Large intestine (tissue), 12 donors: ENCODE results near the gene VWDE. TPM values are rescaled to one million over a fixed set of nuclear protein-coding genes. Genes with fewer than 3 reads are reported as not detected.
"Not testable (repeated sequence)": the region's sequence is repeated elsewhere in the genome, so short reads cannot be mapped to it uniquely, and the experiment has no call there.

Source experiments
- DNase-seq, 2 donors: peaks; one replicate each; pipeline versions ENCODE4 v3.0.0 to v3.0.0-alpha.2; 2013
- H3K27ac ChIP-seq: one replicate; pipeline ENCODE4 v1.5.1; 2013; ENCODE audit warnings: low read length
- H3K27me3 ChIP-seq: 2 replicates; pipeline ENCODE4 v1.6.1; 2013; ENCODE audit warnings: low read length; ENCODE audit not compliant: control insufficient read depth, insufficient read depth
- H3K36me3 ChIP-seq: 2 replicates; pipeline ENCODE4 v1.6.1; 2013; ENCODE audit warnings: low read length; ENCODE audit not compliant: control insufficient read depth, insufficient read depth
- H3K4me1 ChIP-seq: one replicate; pipeline ENCODE4 v1.6.1; 2013; ENCODE audit warnings: low read length; ENCODE audit not compliant: control insufficient read depth, insufficient read depth
- H3K4me3 ChIP-seq: one replicate; pipeline ENCODE4 v1.5.1; 2013; ENCODE audit warnings: low read length
- H3K9me3 ChIP-seq: one replicate; pipeline ENCODE4 v1.6.1; 2013; ENCODE audit warnings: mild to moderate bottlenecking, low read depth, low read length, moderate library complexity; ENCODE audit not compliant: control insufficient read depth
- WGBS: methylation state at CpG from one replicate; pipeline ENCODE4 v1.1.5; 2013; ENCODE audit warnings: low lambda C conversion rate; ENCODE audit not compliant: insufficient coverage; 5-methylcytosine and 5-hydroxymethylcytosine counted together
- long read RNA-seq, 11 donors: transcript quantifications; one replicate each; lab custom pipeline, GENCODE V29; 2026
- polyA plus RNA-seq: library from polyadenylated mRNA; unstranded; fragments of 120-200 nt; gene quantifications from one replicate; pipeline ENCODE4 v1.2.1, GENCODE V29; 2013

VWDE gene
- polyA plus RNA-seq = 0.66 TPM
- long read RNA-seq, donor 1 = 0 reads
- long read RNA-seq, donor 2 = 0 reads
- long read RNA-seq, donor 3 = 0 reads
- long read RNA-seq, donor 4 = 0 reads
- long read RNA-seq, donor 5 = 0 reads
- long read RNA-seq, donor 6 = 0 reads
- long read RNA-seq, donor 7 = 0 reads
- long read RNA-seq, donor 8, partial matches to known transcripts = 0 of 1 reads
- long read RNA-seq, donor 8, other reads (novel, unspliced or antisense) = 0 of 1 reads
- long read RNA-seq, donor 9 = 0 reads
- long read RNA-seq, donor 10 = 0 reads
- long read RNA-seq, donor 11 = 0 reads

DNA sequence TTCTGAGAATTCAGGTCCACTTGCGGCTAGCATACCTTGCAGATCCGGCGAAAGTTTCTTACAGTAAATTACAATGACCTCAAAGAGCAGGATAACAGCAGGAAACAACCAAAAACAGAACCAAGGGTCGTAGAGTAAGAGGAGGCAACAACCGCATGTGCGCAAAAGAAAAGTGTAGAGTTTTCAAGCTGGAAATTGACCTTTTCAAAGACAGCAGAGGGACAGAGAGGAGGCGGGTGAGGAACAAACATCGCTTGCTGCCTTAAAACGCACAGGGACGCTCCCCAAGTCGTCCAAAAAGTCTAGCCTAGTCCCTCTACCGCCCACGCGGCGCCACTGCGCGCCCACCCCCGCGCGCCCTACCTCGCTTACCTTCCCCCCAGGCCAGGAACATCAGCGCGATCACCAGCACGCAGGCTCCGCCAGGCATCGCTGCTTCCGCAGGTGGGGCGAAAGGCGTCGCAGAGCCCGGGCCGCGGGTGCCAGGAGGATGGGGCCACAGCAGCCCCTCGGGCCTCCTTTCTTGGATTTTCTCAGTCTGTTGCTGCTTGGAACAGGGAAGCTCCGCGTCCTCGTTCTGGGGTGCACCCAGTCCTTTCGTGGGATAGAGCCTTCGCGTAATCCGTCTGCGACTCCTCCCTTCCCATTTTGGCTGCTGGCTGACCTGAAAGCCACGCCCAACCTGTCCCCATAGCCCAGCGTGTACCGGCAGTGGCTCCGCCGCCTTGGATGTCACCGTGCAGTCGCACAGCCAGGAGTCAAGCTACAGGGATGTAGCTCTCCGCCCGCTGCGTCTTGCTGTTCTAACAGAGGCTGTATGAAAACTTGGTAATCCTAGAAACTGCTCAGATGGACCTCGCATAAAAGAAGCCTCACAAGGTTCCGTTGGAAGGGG lies at the start of gene VWDE:
TSS of gene VWDE (minus strand) at position 579 of the 895 bp plus-strand sequence. CDS start at position 430, 149 bp downstream.
- DNase-seq = peak; percentile 3 to 29
- Histone ChIP-seq H3K27me3 (peaks cover 20% of the 10 kb centered on the region), H3K4me3 (peak within 1 kb of the TSS; percentile 38), H3K27ac (no peak within 1 kb of the TSS), H3K9me3 (peaks cover 3% of the 10 kb centered on the region), H3K36me3 (no peaks in the 10 kb centered on the region), H3K4me1 (no peaks in the 10 kb centered on the region)
- no CpG with 5 or more reads among the region's 54 CpGs for whole genome bisulfite sequencing

DNA sequence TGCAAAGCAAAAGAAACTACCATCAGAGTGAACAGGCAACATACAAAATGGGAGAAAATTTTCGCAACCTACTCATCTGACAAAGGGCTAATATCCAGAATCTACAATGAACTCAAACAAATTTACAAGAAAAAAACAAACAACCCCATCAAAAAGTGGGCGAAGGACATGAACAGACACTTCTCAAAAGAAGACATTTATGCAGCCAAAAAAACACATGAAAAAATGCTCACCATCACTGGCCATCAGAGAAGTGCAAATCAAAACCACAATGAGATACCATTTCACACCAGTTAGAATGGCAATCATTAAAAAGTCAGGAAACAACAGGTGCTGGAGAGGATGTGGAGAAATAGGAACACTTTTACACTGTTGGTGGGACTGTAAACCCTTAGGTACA lies 49.5 kb upstream of the VWDE start:
- not testable (repeated sequence) for DNase-seq, H3K9me3 ChIP-seq, H3K4me1 ChIP-seq, H3K4me3 ChIP-seq, H3K27ac ChIP-seq, H3K36me3 ChIP-seq, H3K27me3 ChIP-seq
- no CpG with 5 or more reads among the region's 2 CpGs for WGBS

DNA sequence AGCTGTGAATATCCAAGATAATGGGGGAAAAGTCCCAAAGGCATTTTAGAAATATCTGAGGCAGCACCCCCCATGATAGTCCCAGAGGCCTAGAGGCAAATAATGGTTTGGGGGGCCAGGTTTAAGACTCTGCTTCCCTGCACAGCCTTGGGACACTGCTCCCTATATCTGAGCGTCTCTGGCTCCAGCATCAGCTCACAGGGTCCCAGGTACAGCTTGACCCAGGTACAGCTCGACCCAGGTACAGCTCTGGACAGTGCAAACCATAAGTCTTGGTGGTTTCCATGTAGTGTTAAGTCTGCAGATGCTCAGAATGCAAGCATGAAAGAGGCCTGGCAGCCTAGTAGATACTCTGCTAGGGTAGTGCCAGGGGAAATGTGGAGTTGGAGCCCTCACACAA lies 47.0 kb upstream of the VWDE start:
- Histone ChIP-seq H3K36me3 (no peaks in the 10 kb centered on the region), H3K9me3 (no peaks in the 10 kb centered on the region), H3K4me3 (no peak overlapping the region), H3K4me1 (no peaks in the 10 kb centered on the region), H3K27me3 (no peaks in the 10 kb centered on the region), H3K27ac (no peak overlapping the region)
- no peak for DNase-seq
- no CpG with 5 or more reads among the region's 2 CpGs for WGBS

DNA sequence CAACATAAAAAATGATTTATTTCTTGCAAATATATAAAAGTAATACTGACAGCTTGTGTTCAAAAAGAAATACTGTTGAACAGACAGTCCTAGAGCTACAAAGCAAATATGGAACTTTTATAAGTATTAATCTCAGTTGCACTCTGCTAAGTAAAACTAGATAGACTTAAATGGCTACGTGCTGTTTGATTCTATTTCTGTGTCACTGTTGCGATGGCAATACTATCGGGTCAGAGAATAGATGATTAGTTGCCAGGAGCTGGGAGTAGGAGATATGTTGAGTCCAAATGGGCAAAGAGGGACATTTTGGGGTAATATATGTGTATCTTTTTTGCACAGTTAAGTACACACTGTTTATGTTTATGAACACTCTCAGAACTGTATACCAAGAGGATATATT lies 41.1 kb upstream of the VWDE start:
- no peaks in the 10 kb centered on the region for H3K36me3 ChIP-seq
- H3K4me1 ChIP-seq = no peaks in the 10 kb centered on the region
- H3K27ac ChIP-seq = no peak overlapping the region
- WGBS = no CpG with 5 or more reads among the region's 3 CpGs
- no peak overlapping the region for H3K4me3 ChIP-seq
- no peak for DNase-seq
- no peaks in the 10 kb centered on the region for H3K27me3 ChIP-seq
- H3K9me3 ChIP-seq = no peaks in the 10 kb centered on the region

DNA sequence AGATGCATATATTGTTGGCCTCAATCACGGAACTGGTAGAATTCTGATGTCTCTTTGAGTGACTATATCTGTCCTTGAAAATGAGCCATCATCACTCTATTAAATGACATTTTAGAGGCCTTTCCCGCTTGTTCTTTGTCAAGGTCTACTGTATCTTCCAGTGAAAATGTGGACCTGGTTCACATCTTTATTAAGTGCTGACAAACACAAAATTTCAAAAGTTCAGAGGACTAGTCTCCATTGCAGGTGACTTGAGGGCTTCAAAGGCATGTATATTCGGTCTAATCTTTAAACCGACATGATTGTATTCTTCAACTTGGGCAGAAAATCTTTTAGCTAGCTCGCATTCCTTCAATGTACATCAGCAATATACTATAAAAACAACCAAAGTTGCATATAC lies 36.6 kb upstream of the VWDE start:
- WGBS = 86% methylated on average over 1 of the region's 5 CpGs

DNA sequence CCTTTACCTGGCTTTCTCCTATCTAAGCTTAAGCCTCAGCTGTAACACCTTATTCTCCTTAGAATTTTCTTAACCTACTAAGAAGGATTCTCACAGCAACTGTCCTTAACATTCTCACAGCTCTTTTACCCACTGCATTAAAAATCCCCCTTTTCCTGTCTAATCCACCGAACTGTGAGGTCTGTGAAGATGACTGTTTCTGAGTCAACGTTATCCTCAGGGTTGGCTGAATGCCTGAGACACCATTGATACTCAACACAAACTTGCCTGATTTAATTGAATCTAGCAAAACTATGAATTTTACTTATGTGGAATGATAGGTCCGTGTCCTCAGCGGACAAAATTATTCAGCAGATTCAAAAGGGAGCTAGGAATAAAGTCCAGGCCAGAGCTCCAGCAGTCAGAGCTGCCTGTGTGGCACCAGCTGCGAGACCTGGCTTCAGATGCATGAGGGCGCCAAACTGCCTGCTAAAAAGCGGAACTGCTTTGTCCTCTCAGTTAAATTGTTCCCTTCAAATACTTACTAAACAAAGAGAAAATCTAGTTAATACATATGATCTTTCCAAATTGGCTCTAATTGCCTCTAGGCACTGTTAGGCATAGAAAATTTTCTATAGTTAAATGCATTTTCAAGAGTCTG lies 33.4 kb upstream of the VWDE start:
- no peaks in the 10 kb centered on the region for H3K4me1 ChIP-seq
- no peaks in the 10 kb centered on the region for H3K27me3 ChIP-seq
- no peaks in the 10 kb centered on the region for H3K9me3 ChIP-seq
- H3K36me3 ChIP-seq = no peaks in the 10 kb centered on the region
- H3K4me3 ChIP-seq = no peak overlapping the region
- DNase-seq = no peak
- H3K27ac ChIP-seq = no peak overlapping the region
- no CpG with 5 or more reads among the region's 7 CpGs for WGBS

More for the DNA sequence above, 36.6 kb upstream of the VWDE start:
- H3K9me3 ChIP-seq = no peaks in the 10 kb centered on the region
- H3K27ac ChIP-seq = no peak overlapping the region
- H3K4me1 ChIP-seq = no peaks in the 10 kb centered on the region
- H3K27me3 ChIP-seq = no peaks in the 10 kb centered on the region
- no peaks in the 10 kb centered on the region for H3K36me3 ChIP-seq
- H3K4me3 ChIP-seq = no peak overlapping the region
- DNase-seq = no peak

DNA sequence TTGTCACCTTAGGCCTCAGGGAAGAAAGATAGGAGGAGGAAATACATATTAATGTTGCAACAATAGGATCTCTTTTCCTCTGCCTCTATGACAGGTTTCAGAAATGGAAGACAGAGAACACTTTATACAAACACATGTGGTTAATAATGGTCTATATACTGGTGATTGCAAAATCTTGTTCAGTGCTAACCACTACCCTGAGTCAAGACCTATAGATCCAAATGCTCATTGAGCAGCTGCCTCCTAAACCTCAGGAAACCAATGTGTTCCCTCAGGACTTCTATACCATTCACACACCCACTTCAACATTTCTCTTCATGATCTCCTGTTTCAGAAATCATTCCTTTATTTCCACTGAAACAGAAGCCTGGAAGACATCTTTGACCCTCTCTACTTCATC lies 32.5 kb upstream of the VWDE start:
- H3K9me3 ChIP-seq = no peaks in the 10 kb centered on the region
- H3K4me3 ChIP-seq = no peak overlapping the region
- H3K4me1 ChIP-seq = no peaks in the 10 kb centered on the region
- no peak overlapping the region for H3K27ac ChIP-seq
- H3K36me3 ChIP-seq = no peaks in the 10 kb centered on the region
- H3K27me3 ChIP-seq = no peaks in the 10 kb centered on the region
- DNase-seq = no peak

DNA sequence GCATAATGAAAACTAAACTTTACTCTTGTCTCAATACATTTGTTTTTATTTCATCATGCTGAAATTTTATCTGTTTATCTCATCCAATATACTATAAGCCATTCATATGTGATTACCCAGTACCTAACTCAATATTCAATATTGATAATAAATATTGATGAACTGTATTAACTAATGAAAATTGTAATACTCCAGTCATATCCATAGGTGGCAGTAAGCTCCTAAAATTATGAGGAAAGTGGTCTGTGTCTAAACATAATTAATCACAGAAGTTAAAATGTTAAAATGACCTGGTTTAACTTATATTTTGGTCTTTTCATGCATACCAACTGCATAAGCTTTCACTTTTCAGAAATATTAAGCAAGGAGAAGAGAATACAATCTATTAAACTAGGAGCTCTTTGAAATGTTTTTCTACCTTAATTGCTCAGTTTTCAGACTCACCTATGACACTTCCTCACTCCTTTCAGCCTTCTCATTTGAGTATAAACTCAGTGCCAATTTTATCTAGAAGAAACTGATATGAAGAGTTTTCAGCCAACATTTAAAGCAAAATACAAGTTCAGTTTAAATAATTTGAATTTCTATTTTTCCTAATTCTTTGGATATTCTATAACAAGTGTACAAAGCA lies 30.5 kb upstream of the VWDE start:
- Histone ChIP-seq H3K4me1 (no peaks in the 10 kb centered on the region), H3K27me3 (no peaks in the 10 kb centered on the region), H3K4me3 (no peak overlapping the region), H3K36me3 (no peaks in the 10 kb centered on the region), H3K27ac (no peak overlapping the region), H3K9me3 (no peaks in the 10 kb centered on the region)
- DNase-seq = no peak

DNA sequence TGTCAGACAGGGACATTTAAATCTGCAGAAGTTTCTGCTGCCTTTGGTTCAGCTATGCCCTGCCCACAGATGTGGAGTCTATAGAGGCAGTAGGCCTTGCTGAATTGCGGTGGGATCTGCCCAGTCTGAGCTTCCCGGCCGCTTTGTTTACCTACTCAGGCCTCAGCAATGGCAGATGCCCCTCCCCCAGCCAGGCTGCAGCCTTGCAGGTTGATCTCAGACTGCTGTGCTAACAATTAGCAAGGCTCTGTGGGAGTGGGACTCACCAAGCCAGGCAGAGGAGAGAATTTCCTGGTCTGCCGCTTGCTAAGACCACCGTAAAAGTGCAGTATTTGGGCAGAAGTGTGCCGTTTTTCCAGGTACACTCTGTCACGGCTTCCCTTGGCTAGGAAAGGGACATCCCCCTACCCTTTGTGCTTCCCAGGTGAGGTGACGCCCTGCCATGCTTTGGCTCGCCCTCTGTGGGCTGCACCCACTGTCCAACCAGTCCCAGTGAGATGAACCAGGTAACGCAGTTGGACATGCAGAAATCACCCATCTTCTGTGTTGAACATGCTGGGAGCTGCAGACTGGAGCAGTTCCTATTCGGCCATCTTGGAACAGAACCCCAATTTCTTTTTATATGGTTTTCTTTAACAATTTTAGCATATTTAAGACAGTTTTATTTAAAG lies 28.4 kb upstream of the VWDE start:
- Histone ChIP-seq H3K27me3 (no peaks in the 10 kb centered on the region), H3K4me3 (no peak overlapping the region), H3K4me1 (no peaks in the 10 kb centered on the region), H3K36me3 (no peaks in the 10 kb centered on the region), H3K9me3 (peaks cover 4% of the 10 kb centered on the region), H3K27ac (no peak overlapping the region)
- DNase-seq = no peak
- WGBS = 100% methylated on average over 1 of the region's 11 CpGs

DNA sequence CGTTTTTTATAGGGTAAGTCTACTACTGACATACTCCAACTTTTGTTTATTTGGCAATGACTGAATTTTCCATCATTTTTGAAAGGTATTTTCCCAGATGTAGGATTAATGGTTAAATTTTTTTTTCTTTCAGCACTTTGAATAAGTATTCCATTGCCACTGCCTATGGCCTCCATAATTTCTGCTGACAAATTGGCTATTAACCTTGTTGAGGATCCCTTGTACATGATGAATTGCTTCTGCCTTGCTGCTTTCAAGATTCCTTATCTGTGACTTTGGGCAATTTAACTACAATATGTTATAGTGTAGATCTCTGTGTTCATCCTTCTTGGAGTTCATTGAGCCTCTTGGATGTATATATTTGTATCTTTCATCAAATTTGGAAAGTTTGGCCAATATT lies 21.6 kb upstream of the VWDE start:
- H3K4me1 ChIP-seq = no peaks in the 10 kb centered on the region
- H3K9me3 ChIP-seq = peaks cover 5% of the 10 kb centered on the region
- no peak overlapping the region for H3K4me3 ChIP-seq
- H3K36me3 ChIP-seq = no peaks in the 10 kb centered on the region
- no peak for DNase-seq
- H3K27me3 ChIP-seq = no peaks in the 10 kb centered on the region
- WGBS = no CpG with 5 or more reads among the region's 1 CpG
- H3K27ac ChIP-seq = no peak overlapping the region
